SU-DHL-6 (cell line): ENCODE measurements around the gene WDR90.

Experiments
- H2AFZ ChIP-seq: fragments of 200-600 bp; sonication (generic); 2 replicates; pipeline ENCODE4 v1.6.1; 2014; ENCODE audit warnings: low read depth, mild to moderate bottlenecking, moderate library complexity, mixed read lengths, antibody characterized with exemption, low read length; ENCODE audit not compliant: severe bottlenecking
- H3F3A ChIP-seq: fragments of 200-600 bp; shearing (Covaris generic); 2 replicates; pipeline ENCODE4 v1.6.0; 2016; ENCODE audit warnings: antibody characterized with exemption, mild to moderate bottlenecking; ENCODE audit not compliant: insufficient read depth
- H3K27ac ChIP-seq: fragments of 200-600 bp; sonication (generic); 2 replicates; pipeline ENCODE4 v1.5.1; 2016; ENCODE audit warnings: low read depth, mild to moderate bottlenecking, low read length, moderate library complexity, mixed read lengths
- H3K27me3 ChIP-seq: fragments of 200-600 bp; sonication (generic), shearing (Covaris generic); 2 replicates; pipeline ENCODE4 v1.6.0; 2014; ENCODE audit warnings: mild to moderate bottlenecking, low read length
- H3K36me3 ChIP-seq: fragments of 200-600 bp; sonication (generic); 2 replicates; pipeline ENCODE4 v1.6.1; 2014; ENCODE audit warnings: mild to moderate bottlenecking, low read length, mixed read lengths
- H3K4me2 ChIP-seq: fragments of 300-600, 200-600 bp; shearing (Covaris generic), sonication (generic); 2 replicates; pipeline ENCODE4 v1.6.0; 2014; ENCODE audit warnings: low read length, low read depth, mild to moderate bottlenecking; ENCODE audit not compliant: poor library complexity, severe bottlenecking
- H3K4me3 ChIP-seq: fragments of 200-600 bp; sonication (generic); 2 replicates; pipeline ENCODE4 v1.5.1; 2014; ENCODE audit warnings: antibody characterized with exemption, low read length, mild to moderate bottlenecking, mixed read lengths; ENCODE audit not compliant: insufficient read depth, poor library complexity, severe bottlenecking
- H3K79me2 ChIP-seq: fragments of 200-600 bp; sonication (generic); 2 replicates; pipeline ENCODE4 v1.6.1; 2014; ENCODE audit warnings: mild to moderate bottlenecking, low read length, moderate library complexity; ENCODE audit not compliant: insufficient read depth
- H3K9ac ChIP-seq: fragments of 200-600 bp; sonication (generic); 2 replicates; pipeline ENCODE4 v1.7.0; 2014; ENCODE audit warnings: mild to moderate bottlenecking, low read length
- H3K9me2 ChIP-seq: fragments of 200-600 bp; sonication (generic); replicated peaks from 2 replicates; pipeline ENCODE4 v1.6.1; 2014; ENCODE audit warnings: low read length; ENCODE audit not compliant: insufficient read depth
- H3K9me3 ChIP-seq: fragments of 200-600 bp; sonication (generic); 2 replicates; pipeline ENCODE4 v1.6.1; 2014; ENCODE audit warnings: low read length, mixed read lengths; ENCODE audit not compliant: insufficient read depth
- H4K20me1 ChIP-seq: fragments of 200-600 bp; sonication (generic); 2 replicates; pipeline ENCODE4 v1.6.1; 2014; ENCODE audit warnings: low read depth, mild to moderate bottlenecking, antibody characterized with exemption, low read length, moderate library complexity, mixed read lengths
- EZH2phosphoT487 ChIP-seq: fragments of 200-600 bp; sonication (generic), shearing (Covaris generic); conservative IDR thresholded peaks from 2 replicates; pipeline ENCODE4 v1.6.1; 2018; ENCODE audit warnings: mild to moderate bottlenecking, antibody characterized with exemption, low read length, moderate library complexity, mixed read lengths
- TF ChIP-seq, protein P1 (sequence below): fragments of 200-600 bp; sonication (generic); IDR thresholded peaks from one replicate; pipeline ENCODE4 v1.5.1; 2017; ENCODE audit warnings: antibody characterized with exemption, mild to moderate bottlenecking, low read length, moderate library complexity; ENCODE audit not compliant: insufficient read depth, poor library complexity, severe bottlenecking

WDR90 gene

GRCh38 chr16:616733-617586, 32.2 kb upstream of the WDR90 start:
- no peak overlapping the region for H3K4me3 ChIP-seq
- H3K79me2 ChIP-seq = no peaks in the 10 kb centered on the region
- H2AFZ ChIP-seq = no peak overlapping the region
- H3K36me3 ChIP-seq = no peaks in the 10 kb centered on the region
- no peaks in the 10 kb centered on the region for H3K27me3 ChIP-seq
- H3F3A ChIP-seq = no peaks in the 10 kb centered on the region
- H4K20me1 ChIP-seq = no peaks in the 10 kb centered on the region
- H3K27ac ChIP-seq = no peak overlapping the region
- no peaks in the 10 kb centered on the region for H3K9me3 ChIP-seq
- H3K9me2 ChIP-seq = no peaks in the 10 kb centered on the region
- no peak overlapping the region for H3K4me2 ChIP-seq
- TF ChIP-seq, protein P1, sequence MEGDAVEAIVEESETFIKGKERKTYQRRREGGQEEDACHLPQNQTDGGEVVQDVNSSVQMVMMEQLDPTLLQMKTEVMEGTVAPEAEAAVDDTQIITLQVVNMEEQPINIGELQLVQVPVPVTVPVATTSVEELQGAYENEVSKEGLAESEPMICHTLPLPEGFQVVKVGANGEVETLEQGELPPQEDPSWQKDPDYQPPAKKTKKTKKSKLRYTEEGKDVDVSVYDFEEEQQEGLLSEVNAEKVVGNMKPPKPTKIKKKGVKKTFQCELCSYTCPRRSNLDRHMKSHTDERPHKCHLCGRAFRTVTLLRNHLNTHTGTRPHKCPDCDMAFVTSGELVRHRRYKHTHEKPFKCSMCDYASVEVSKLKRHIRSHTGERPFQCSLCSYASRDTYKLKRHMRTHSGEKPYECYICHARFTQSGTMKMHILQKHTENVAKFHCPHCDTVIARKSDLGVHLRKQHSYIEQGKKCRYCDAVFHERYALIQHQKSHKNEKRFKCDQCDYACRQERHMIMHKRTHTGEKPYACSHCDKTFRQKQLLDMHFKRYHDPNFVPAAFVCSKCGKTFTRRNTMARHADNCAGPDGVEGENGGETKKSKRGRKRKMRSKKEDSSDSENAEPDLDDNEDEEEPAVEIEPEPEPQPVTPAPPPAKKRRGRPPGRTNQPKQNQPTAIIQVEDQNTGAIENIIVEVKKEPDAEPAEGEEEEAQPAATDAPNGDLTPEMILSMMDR = no peak
- H3K9ac ChIP-seq = no peak overlapping the region

DNA sequence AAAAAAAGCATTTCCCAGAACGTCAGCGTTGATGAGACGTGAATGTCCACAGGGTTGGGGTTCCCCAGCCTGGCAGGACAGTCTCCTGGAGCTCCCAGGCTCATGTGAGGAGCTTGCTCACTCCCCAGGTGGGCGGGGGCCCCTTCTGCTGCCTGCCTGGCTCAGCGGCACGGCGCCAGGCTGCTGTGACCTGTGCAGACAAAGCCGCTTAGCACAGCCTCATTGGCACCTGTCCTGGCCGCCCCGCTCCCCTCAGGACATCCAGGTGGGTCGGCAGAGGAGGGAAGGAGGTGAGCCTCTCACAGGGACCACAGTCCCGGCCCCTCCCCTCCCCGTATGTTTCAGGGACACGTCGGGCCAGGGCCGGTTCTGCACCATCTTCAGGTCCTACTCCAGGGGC, 31.3 kb upstream of the WDR90 start:
- H3K79me2 ChIP-seq = no peaks in the 10 kb centered on the region
- no peaks in the 10 kb centered on the region for H3K9me2 ChIP-seq
- H3K4me3 ChIP-seq = no peak overlapping the region
- H2AFZ ChIP-seq = no peak overlapping the region
- no peaks in the 10 kb centered on the region for H4K20me1 ChIP-seq
- no peak for TF ChIP-seq EZH2phosphoT487
- TF ChIP-seq, protein P1 = no peak
- H3K27ac ChIP-seq = no peak overlapping the region
- no peaks in the 10 kb centered on the region for H3K27me3 ChIP-seq
- H3F3A ChIP-seq = no peaks in the 10 kb centered on the region
- no peaks in the 10 kb centered on the region for H3K36me3 ChIP-seq
- no peak overlapping the region for H3K4me2 ChIP-seq
- no peaks in the 10 kb centered on the region for H3K9me3 ChIP-seq
- no peak overlapping the region for H3K9ac ChIP-seq

- no peaks in the 10 kb centered on the region for H4K20me1 ChIP-seq
- TF ChIP-seq, protein P1 = no peak
- TF ChIP-seq EZH2phosphoT487 = no peak
- H3F3A ChIP-seq = no peaks in the 10 kb centered on the region
- no peaks in the 10 kb centered on the region for H3K9me3 ChIP-seq
- H3K9ac ChIP-seq = no peak overlapping the region
- H3K4me3 ChIP-seq = no peak overlapping the region
- no peaks in the 10 kb centered on the region for H3K9me2 ChIP-seq
- H3K27me3 ChIP-seq = no peaks in the 10 kb centered on the region
- no peak overlapping the region for H3K27ac ChIP-seq
- H2AFZ ChIP-seq = no peak overlapping the region
- H3K4me2 ChIP-seq = no peak overlapping the region
- H3K79me2 ChIP-seq = no peaks in the 10 kb centered on the region
- H3K36me3 ChIP-seq = no peaks in the 10 kb centered on the region
Measured at GRCh38 chr16:619476-620100, 29.6 kb upstream of the WDR90 start.
